ENCODE measurements around the gene ENOX1.

The ENOX1 gene

GRCh38 chr13:43487461-43487860 lies 299.3 kb downstream of the ENOX1 start:
- no peak for DNase-seq (ENCODE audit: low read depth in 3 of 3)

- no peak for DNase-seq (ENCODE audit: low read depth in 3 of 3)
Observed at GRCh38 chr13:43484432-43485225, 302.1 kb downstream of the ENOX1 start.

GRCh38 chr13:43483930-43484329 lies 302.8 kb downstream of the ENOX1 start:
- no peak for DNase-seq (ENCODE audit: low read depth in 3 of 3)

- DNase-seq (ENCODE audit: low read depth in 3 of 3) = no peak
Observed at GRCh38 chr13:43482641-43483040, 304.1 kb downstream of the ENOX1 start.

- DNase-seq (ENCODE audit: low read depth in 3 of 3) = no peak
Observed at GRCh38 chr13:43482026-43482425, 304.7 kb downstream of the ENOX1 start.

- no peak for DNase-seq (ENCODE audit: low read depth in 3 of 3)
Observed at GRCh38 chr13:43478902-43479301, 307.9 kb downstream of the ENOX1 start.

GRCh38 chr13:43478211-43478610 lies 308.6 kb downstream of the ENOX1 start:
- DNase-seq (ENCODE audit: low read depth in 3 of 3) = no peak

GRCh38 chr13:43475140-43475539 lies 311.6 kb downstream of the ENOX1 start:
- DNase-seq (ENCODE audit: low read depth in 3 of 3) = no peak

GRCh38 chr13:43473437-43473836 lies 313.3 kb downstream of the ENOX1 start:
- DNase-seq (ENCODE audit: low read depth in 3 of 3) = no peak

GRCh38 chr13:43472980-43473379 lies 313.8 kb downstream of the ENOX1 start:
- DNase-seq (ENCODE audit: low read depth in 3 of 3) = no peak

GRCh38 chr13:43472339-43472738 lies 314.4 kb downstream of the ENOX1 start:
- no peak for DNase-seq (ENCODE audit: low read depth in 3 of 3)

- DNase-seq (ENCODE audit: low read depth in 3 of 3) = no peak
Observed at GRCh38 chr13:43470610-43471009, 316.2 kb downstream of the ENOX1 start.

- no peak for DNase-seq (ENCODE audit: low read depth in 3 of 3)
Observed at GRCh38 chr13:43469791-43470190, 317.0 kb downstream of the ENOX1 start.

- no peak for DNase-seq (ENCODE audit: low read depth in 3 of 3)
Observed at GRCh38 chr13:43464578-43465264, 322.1 kb downstream of the ENOX1 start.

GRCh38 chr13:43448605-43449336 lies 338.0 kb downstream of the ENOX1 start:
- DNase-seq (ENCODE audit: low read depth in 3 of 3) = no peak

- no peak for DNase-seq (ENCODE audit: low read depth in 3 of 3)
Observed at GRCh38 chr13:43446126-43446525, 340.6 kb downstream of the ENOX1 start.

- no peak for DNase-seq (ENCODE audit: low read depth in 3 of 3)
Observed at GRCh38 chr13:43445668-43446067, 341.1 kb downstream of the ENOX1 start.

- no peak for DNase-seq (ENCODE audit: low read depth in 3 of 3)
Observed at GRCh38 chr13:43444081-43444480, 342.7 kb downstream of the ENOX1 start.

GRCh38 chr13:43441899-43442499 lies 344.8 kb downstream of the ENOX1 start:
- DNase-seq (ENCODE audit: low read depth in 3 of 3) = no peak

GRCh38 chr13:43441464-43441863 lies 345.3 kb downstream of the ENOX1 start:
- DNase-seq (ENCODE audit: low read depth in 3 of 3) = no peak

- no peak for DNase-seq (ENCODE audit: low read depth in 3 of 3)
Observed at GRCh38 chr13:43434191-43434590, 352.6 kb downstream of the ENOX1 start.

GRCh38 chr13:43433691-43434141 lies 353.1 kb downstream of the ENOX1 start:
- no peak for DNase-seq (ENCODE audit: low read depth in 3 of 3)
